A549 (cell line): ENCODE results near the gene MORN1. TPM values are rescaled to one million over a fixed set of nuclear protein-coding genes. Genes with fewer than 3 reads are reported as not detected.

Source experiments
- ATAC-seq, 2 experiments: fragments of 200-7000 bp in 1 of 2; fragments of >200 bp in 1 of 2; cut with Nextera tagmentation in 1 of 2; cut with Tn5 transposase in 1 of 2; 3 replicates each; pipeline versions ENCODE4 v1.8.0 to v1.9.1; 2018 to 2020; ENCODE audit warnings: mild to moderate bottlenecking in 1 of 2, moderate library complexity in 1 of 2
- CTCF ChIA-PET: fragments of 300-600 bp; sonication (Branson Sonifier 250); formaldehyde crosslinking; extraction: SDS; loops from one replicate; lab custom pipeline; 2021; ENCODE audit warnings: antibody characterized with exemption, inconsistent platforms; lab: Yijun Ruan, JAX
- POLR2A ChIA-PET: fragments of 350-600 bp; formaldehyde crosslinking; extraction: SDS; loops from one replicate; lab custom pipeline; 2021; ENCODE audit warnings: antibody characterized with exemption, inconsistent platforms; lab: Yijun Ruan, JAX
- DNase-seq, 2 experiments: peaks; one replicate each; pipeline versions ENCODE4 v3.0.0 to v3.0.0-alpha.2; 2011 to 2016; ENCODE audit warnings: low read depth in 1 of 2, low spot score in 1 of 2
- FAIRE-seq: peaks from 2 replicates; lab custom pipeline; 2011; peaks lifted over from hg19 to GRCh38; lab: Jason Lieb, UNC
- H3K27ac ChIP-seq, 2 experiments: fragments of >200 bp; sonication (Bioruptor Twin); formaldehyde crosslinking; 3 replicates each; pipeline ENCODE4 v1.5.1; 2016 to 2017
- H3K4me1 ChIP-seq: fragments of >200 bp; sonication (Bioruptor Twin); formaldehyde crosslinking; 3 replicates; pipeline ENCODE4 v1.6.1; 2016
- H3K4me2 ChIP-seq: fragments of >200 bp; sonication (Bioruptor Twin); formaldehyde crosslinking; 3 replicates; pipeline ENCODE4 v1.6.1; 2016
- H3K4me3 ChIP-seq: fragments of >200 bp; sonication (Bioruptor Twin); formaldehyde crosslinking; 3 replicates; pipeline ENCODE4 v1.5.1; 2016
- H3K9me3 ChIP-seq: fragments of >200 bp; sonication (Bioruptor Twin); formaldehyde crosslinking; 3 replicates; pipeline ENCODE4 v1.6.1; 2016
- BCL3 ChIP-seq: fragments of >200 bp; sonication (Bioruptor Twin); formaldehyde crosslinking; IDR thresholded peaks from 3 replicates; pipeline ENCODE4 v1.6.1; 2016
- CEBPB ChIP-seq, 2 experiments: fragments of >200 bp in 1 of 2; sonication (Bioruptor Twin) in 1 of 2; formaldehyde crosslinking in 1 of 2; IDR thresholded peaks; 2 replicates each; pipeline ENCODE4 v1.6.1; 2012 to 2016
- CHD2 ChIP-seq: fragments of 150-350 bp; IDR thresholded peaks from 2 replicates; pipeline ENCODE4 v1.6.1; 2014; ENCODE audit warnings: low read length; ENCODE audit not compliant: partially characterized antibody
- EHF ChIP-seq: fragments of 250-450 bp; sonication (Bioruptor Pico); IDR thresholded peaks from 2 replicates; pipeline ENCODE4 v1.5.0; 2020; ENCODE audit warnings: mild to moderate bottlenecking
- EP300 ChIP-seq, 2 experiments: fragments of >200 bp; sonication (Bioruptor Twin); formaldehyde crosslinking; IDR thresholded peaks; 2 replicates in 1 of 2; 3 replicates in 1 of 2; pipeline ENCODE4 v1.6.1; 2016 to 2017
- ESRRA ChIP-seq: fragments of 150-350 bp; IDR thresholded peaks from 2 replicates; pipeline ENCODE4 v1.6.1; 2014; ENCODE audit warnings: mild to moderate bottlenecking, low read length, borderline replicate concordance
- FOSL2 ChIP-seq, 2 experiments: fragments of 450-650 bp in 1 of 2; fragments of >200 bp in 1 of 2; sonication (Bioruptor Twin) in 1 of 2; formaldehyde crosslinking; IDR thresholded peaks; 2 replicates each; pipeline versions ENCODE4 v1.5.0 to v1.6.1; 2016 to 2020; ENCODE audit warnings: mild to moderate bottlenecking in 1 of 2, moderate library complexity in 1 of 2
- GATA3 ChIP-seq: IDR thresholded peaks from 2 replicates; pipeline ENCODE4 v1.6.1; 2012; ENCODE audit warnings: borderline replicate concordance
- HOXB13 ChIP-seq: fragments of 250-450 bp; sonication (Bioruptor Pico); IDR thresholded peaks from 2 replicates; pipeline ENCODE4 v1.5.0; 2020; ENCODE audit warnings: low read depth, mild to moderate bottlenecking, moderate library complexity
- JUNB ChIP-seq: fragments of >200 bp; sonication (Bioruptor Twin); formaldehyde crosslinking; IDR thresholded peaks from 2 replicates; pipeline ENCODE4 v1.6.1; 2016
- MAFK ChIP-seq: fragments of 450-650 bp; IDR thresholded peaks from 2 replicates; pipeline ENCODE4 v1.6.1; 2014; ENCODE audit not compliant: partially characterized antibody
- MAZ ChIP-seq: fragments of 150-350 bp; IDR thresholded peaks from 2 replicates; pipeline ENCODE4 v1.6.1; 2014; ENCODE audit warnings: antibody characterized with exemption, low read depth, low read length, borderline replicate concordance
- PBX3 ChIP-seq: IDR thresholded peaks from 2 replicates; pipeline ENCODE4 v1.6.1; 2012
- POLR2A ChIP-seq: IDR thresholded peaks from 2 replicates; pipeline ENCODE4 v1.6.1; 2012; ENCODE audit warnings: mild to moderate bottlenecking, low read length
- RCOR1 ChIP-seq: fragments of 150-350 bp; IDR thresholded peaks from 2 replicates; pipeline ENCODE4 v1.6.1; 2014; ENCODE audit warnings: antibody characterized with exemption, low read length, low read depth
- RFX5 ChIP-seq: fragments of 450-650 bp; IDR thresholded peaks from 2 replicates; pipeline ENCODE4 v1.7.1; 2014; ENCODE audit warnings: antibody characterized with exemption, mild to moderate bottlenecking, moderate library complexity
- TFCP2L1 ChIP-seq: fragments of 250-450 bp; sonication (Bioruptor Pico); IDR thresholded peaks from 2 replicates; pipeline ENCODE4 v1.5.0; 2021; ENCODE audit warnings: mild to moderate bottlenecking
- TP53 ChIP-seq: fragments of 250-450 bp; sonication (Bioruptor Pico); IDR thresholded peaks from 2 replicates; pipeline ENCODE4 v1.5.0; 2021; ENCODE audit warnings: mild to moderate bottlenecking, moderate library complexity
- ZC3H11A ChIP-seq: fragments of 450-650 bp; IDR thresholded peaks from 2 replicates; pipeline ENCODE4 v1.6.1; 2014; ENCODE audit warnings: antibody characterized with exemption, mild to moderate bottlenecking
- ZSCAN20 ChIP-seq: fragments of 250-450 bp; sonication (Bioruptor Pico); IDR thresholded peaks from 2 replicates; pipeline ENCODE4 v1.8.0; 2022; ENCODE audit warnings: mild to moderate bottlenecking, moderate library complexity
- WGBS: methylation state at CpG from one replicate; pipeline ENCODE4 v1.1.6; 2017; ENCODE audit errors: missing lambda C conversion rate; 5-methylcytosine and 5-hydroxymethylcytosine counted together
- polyA plus RNA-seq, 4 experiments: library from polyadenylated mRNA; depleted of rRNA in 3 of 4; stranded (reverse); fragments of >200 nt; fragmentation: RNase III in 1 of 4; extraction: RNeasy Plus Mini Kit Qiagen cat#74134 plus additional on column Dnase treatment in 1 of 4; gene quantifications; 2 replicates in 3 of 4; 3 replicates in 1 of 4; pipeline ENCODE4 v1.2.3, GENCODE V29; 2011 to 2017
- TF ChIP-seq, protein P1 (sequence below): IDR thresholded peaks from 2 replicates; pipeline ENCODE4 v1.6.1; 2012; ENCODE audit warnings: low read depth, borderline replicate concordance
- TF ChIP-seq, protein P2 (sequence below): fragments of 450-650 bp; IDR thresholded peaks from 2 replicates; pipeline ENCODE4 v1.6.1; 2014; ENCODE audit warnings: antibody characterized with exemption

The MORN1 gene
- polyA plus RNA-seq, 2 of the 4 experiments (the other 2 are of a cell fraction), result 6.9 to 8.9 TPM

DNA sequence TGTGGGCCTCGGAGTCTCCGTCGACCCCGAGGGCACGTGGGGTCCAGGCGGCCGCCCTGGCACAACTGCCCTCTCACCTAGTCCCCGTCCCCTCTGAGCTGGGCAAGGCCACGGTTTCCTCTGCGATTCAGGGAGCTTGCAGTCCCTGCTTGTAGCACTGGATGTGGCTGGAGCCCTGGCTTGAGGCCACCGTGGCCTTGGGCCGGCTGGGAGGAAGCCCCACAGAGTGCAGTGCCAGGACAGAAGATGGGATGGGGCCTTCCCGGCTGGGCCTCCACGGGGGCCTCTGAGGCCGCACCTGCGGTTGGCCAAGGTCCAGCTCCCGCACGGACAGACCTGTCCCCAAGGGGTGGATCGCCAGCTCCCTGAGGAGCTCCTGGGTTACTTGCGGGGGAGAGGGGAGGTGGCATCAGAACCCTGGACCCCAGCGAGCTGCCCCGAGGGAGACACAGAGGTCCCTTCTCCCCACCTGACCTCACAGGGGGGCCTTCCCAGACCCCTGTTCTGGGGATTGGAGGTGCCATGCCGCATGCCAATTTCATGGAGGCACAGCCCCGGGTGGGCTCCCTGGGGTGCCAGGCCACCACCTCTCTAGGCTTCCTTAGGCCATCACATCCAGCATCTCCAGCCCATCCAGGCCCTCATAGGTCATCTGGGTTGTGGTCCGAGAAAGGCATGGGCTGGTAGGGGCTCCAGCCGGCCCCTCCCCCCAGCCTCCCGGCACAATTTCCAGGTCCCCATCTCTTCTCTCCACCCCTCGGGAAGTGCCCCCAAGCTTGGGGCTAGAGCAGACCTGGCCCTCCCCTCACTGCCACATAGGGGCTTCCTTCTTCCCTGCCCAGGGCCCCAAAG is 80.8 kb downstream of the MORN1 start:
- 84% methylated on average over 15 of the region's 28 CpGs for WGBS
- Histone ChIP-seq H3K4me2 (no peak overlapping the region), H3K4me1 (peaks cover 34% of the 10 kb centered on the region), H3K9me3 (no peaks in the 10 kb centered on the region), H3K27ac (peak overlapping the region in 1 of 2 experiments; percentile 100; a peak in 3 of 6 replicates), H3K4me3 (no peak overlapping the region)
- POLR2A ChIA-PET, result no interaction called here
- DNase-seq (no peak), ATAC-seq (no peak), FAIRE-seq (no peak)
- CTCF ChIA-PET, result interaction anchor here (0.6 to 2.4 kb wide), 2 partner anchors 46 to 115 kb away, joined by 4 to 12 read pairs; partner anchors contain the start of gene FAAP20
- TF ChIP-seq CEBPB (IDR thresholded peaks at IDR 0.05) (no peak), EP300 (IDR thresholded peaks at IDR 0.05) (no peak), GATA3 (no peak), CHD2 (no peak), ZSCAN20 (CRISPR knock-in tag) (no peak), FOSL2 (IDR thresholded peaks at IDR 0.05) (no peak), FOSL2 (CRISPR knock-in tag; IDR thresholded peaks at IDR 0.05) (no peak), JUNB (no peak), POLR2A (no peak), BCL3 (no peak)
- TF ChIP-seq, protein P1, sequence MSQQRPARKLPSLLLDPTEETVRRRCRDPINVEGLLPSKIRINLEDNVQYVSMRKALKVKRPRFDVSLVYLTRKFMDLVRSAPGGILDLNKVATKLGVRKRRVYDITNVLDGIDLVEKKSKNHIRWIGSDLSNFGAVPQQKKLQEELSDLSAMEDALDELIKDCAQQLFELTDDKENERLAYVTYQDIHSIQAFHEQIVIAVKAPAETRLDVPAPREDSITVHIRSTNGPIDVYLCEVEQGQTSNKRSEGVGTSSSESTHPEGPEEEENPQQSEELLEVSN, result no peak
- TF ChIP-seq, protein P2, sequence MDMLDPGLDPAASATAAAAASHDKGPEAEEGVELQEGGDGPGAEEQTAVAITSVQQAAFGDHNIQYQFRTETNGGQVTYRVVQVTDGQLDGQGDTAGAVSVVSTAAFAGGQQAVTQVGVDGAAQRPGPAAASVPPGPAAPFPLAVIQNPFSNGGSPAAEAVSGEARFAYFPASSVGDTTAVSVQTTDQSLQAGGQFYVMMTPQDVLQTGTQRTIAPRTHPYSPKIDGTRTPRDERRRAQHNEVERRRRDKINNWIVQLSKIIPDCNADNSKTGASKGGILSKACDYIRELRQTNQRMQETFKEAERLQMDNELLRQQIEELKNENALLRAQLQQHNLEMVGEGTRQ, result no peak

- peaks cover 29% of the 10 kb centered on the region for H3K4me1 ChIP-seq
- no peak overlapping the region for H3K27ac ChIP-seq
- no peaks in the 10 kb centered on the region for H3K9me3 ChIP-seq
- 90% methylated on average over 14 of the region's 20 CpGs for WGBS
- TF ChIP-seq TP53 (CRISPR knock-in tag), result no peak
- FAIRE-seq (no peak), DNase-seq (no peak), ATAC-seq (no peak)
- CTCF ChIA-PET, result interaction anchor here (1.2 kb wide), 1 partner anchor 8 kb away, joined by 5 read pairs; no protein-coding TSS in a partner anchor
- no peak overlapping the region for H3K4me3 ChIP-seq
- H3K4me2 ChIP-seq, result no peak overlapping the region
- POLR2A ChIA-PET, result no interaction called here
Observed at GRCh38 chr1:2308844-2309243, 82.5 kb downstream of the MORN1 start.

- no peak for DNase-seq
- no peak for ATAC-seq
- H3K9me3 ChIP-seq, result no peaks in the 10 kb centered on the region
Observed at GRCh38 chr1:2307972-2308371, 83.4 kb downstream of the MORN1 start.

DNA sequence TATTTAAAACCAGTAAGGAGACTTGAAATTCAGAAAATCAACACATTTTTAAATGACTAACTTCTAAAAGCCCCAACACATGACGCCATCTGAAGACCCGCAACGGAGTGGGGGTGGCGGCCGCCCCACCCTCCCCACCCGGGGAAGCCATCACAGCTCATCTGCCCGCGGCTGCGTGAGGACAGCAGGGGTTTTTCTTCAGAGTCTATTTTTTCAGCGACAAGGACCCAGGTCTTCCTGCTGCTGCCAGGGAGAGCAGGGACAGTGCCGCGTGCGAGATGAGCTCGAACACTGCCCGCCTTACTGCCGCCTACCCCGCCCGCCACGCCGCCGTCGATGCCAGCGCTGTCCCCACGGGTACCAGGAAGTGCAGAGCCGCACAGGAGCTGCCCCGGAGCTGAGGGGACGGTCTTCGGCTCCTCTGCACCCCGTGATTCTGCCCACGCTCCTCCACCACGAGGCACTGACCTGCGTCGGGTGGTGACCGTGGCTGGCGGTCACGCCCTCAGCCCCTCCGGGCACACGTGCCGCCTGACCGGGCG is 84.2 kb downstream of the MORN1 start:
- no peak overlapping the region for H3K4me2 ChIP-seq
- no peaks in the 10 kb centered on the region for H3K9me3 ChIP-seq
- POLR2A ChIA-PET, result no interaction called here
- CTCF ChIA-PET, result interaction anchor here (0.8 to 1.5 kb wide), 3 partner anchors 9 to 112 kb away, joined by 3 to 5 read pairs (median 5); partner anchors contain the start of gene FAAP20
- DNase-seq (no peak), ATAC-seq (no peak), FAIRE-seq (no peak)
- TF ChIP-seq, protein P2, result no peak
- TF ChIP-seq CEBPB (IDR thresholded peaks at IDR 0.05), result no peak
- no peak for TF ChIP-seq TFCP2L1 (CRISPR knock-in tag)
- no peak for TF ChIP-seq ZC3H11A
- TF ChIP-seq MAZ, result no peak
- no peak for TF ChIP-seq HOXB13 (CRISPR knock-in tag)
- TF ChIP-seq RCOR1, result no peak
- TF ChIP-seq EHF (CRISPR knock-in tag), result no peak
- TF ChIP-seq RFX5, result no peak
- TF ChIP-seq PBX3, result no peak
- no peak for TF ChIP-seq MAFK
- H3K4me3 ChIP-seq, result no peak overlapping the region
- 94% methylated on average over 26 of the region's 41 CpGs for WGBS
- H3K27ac ChIP-seq, result no peak overlapping the region
- H3K4me1 ChIP-seq, result peaks cover 13% of the 10 kb centered on the region

More at GRCh38 chr1:2307972-2308371, 83.4 kb downstream of the MORN1 start:
- no peak overlapping the region for H3K4me3 ChIP-seq
- 84% methylated on average over 15 of the region's 15 CpGs for WGBS
- no peak for FAIRE-seq
- ChIA-PET POLR2A (no interaction called here), CTCF (interaction anchor here (1.2 kb wide), 1 partner anchor 9 kb away, joined by 5 read pairs; no protein-coding TSS in a partner anchor)
- H3K27ac ChIP-seq, result no peak overlapping the region
- TF ChIP-seq, protein P1, result no peak
- TF ChIP-seq ESRRA, result no peak
- H3K4me1 ChIP-seq, result peaks cover 21% of the 10 kb centered on the region
- no peak overlapping the region for H3K4me2 ChIP-seq
